ENCODE measurements around the gene SLC25A52. TPM values are rescaled to one million over a fixed set of nuclear protein-coding genes. Genes with fewer than 3 reads are reported as not detected.

SLC25A52 gene
- 0.13 TPM in 1 of 5 replicates, not detected in the others for total RNA-seq (2022; extraction: Qiagen RNA extraction; ENCODE audit: low read depth)

GRCh38 chr18:31760695-31761094, at the start of gene SLC25A52:
TSS of gene SLC25A52 (minus strand) at chr18:31760880. CDS start at chr18:31760661, 219 bp downstream.

Other genes starting within 250 kb of the SLC25A52 start
- gene TTR, start 169.0 kb downstream of the SLC25A52 start, total RNA-seq (2022; extraction: Qiagen RNA extraction; ENCODE audit: low read depth): not detected in 5 replicates
- 4.6 to 8.2 TPM (median 6.2 TPM) in 5 replicates for gene B4GALT6, start 76.3 kb downstream of the SLC25A52 start, total RNA-seq (2022; extraction: Qiagen RNA extraction; ENCODE audit: low read depth)
- gene TRAPPC8, start 182.2 kb upstream of the SLC25A52 start, total RNA-seq (2022; extraction: Qiagen RNA extraction; ENCODE audit: low read depth): 9.5 to 13.7 TPM (median 12.4 TPM) in 5 replicates